Neutrophil (primary cell): ENCODE measurements around the gene PRRT2.

Source experiments
- H3K27ac ChIP-seq: fragments of 200-600 bp; sonication (generic); 2 replicates; pipeline ENCODE4 v1.5.1; 2016; ENCODE audit warnings: mild to moderate bottlenecking, moderate library complexity
- H3K27me3 ChIP-seq: fragments of 200-600 bp; sonication (generic); 2 replicates; pipeline ENCODE4 v1.6.0; 2016; ENCODE audit warnings: mild to moderate bottlenecking
- H3K36me3 ChIP-seq: fragments of 200-600 bp; sonication (generic); 2 replicates; pipeline ENCODE4 v1.5.1; 2017
- H3K4me1 ChIP-seq, 2 experiments: fragments of 200-600 bp in 1 of 2; sonication (generic) in 1 of 2; 1 replicate in 1 of 2; 2 replicates in 1 of 2; pipeline versions ENCODE4 v1.5.1 to v1.6.1; 2013 to 2016; ENCODE audit warnings: low read depth in 1 of 2, low read length in 1 of 2, mild to moderate bottlenecking in 1 of 2, moderate library complexity in 1 of 2; ENCODE audit not compliant: control insufficient read depth in 1 of 2, insufficient read depth in 1 of 2
- H3K4me3 ChIP-seq, 2 experiments: fragments of 200-600 bp in 1 of 2; sonication (generic) in 1 of 2; 1 replicate in 1 of 2; 2 replicates in 1 of 2; pipeline ENCODE4 v1.5.1; 2013 to 2016; ENCODE audit warnings: low read depth in 1 of 2, low read length in 1 of 2, mild to moderate bottlenecking in 1 of 2, moderate library complexity in 1 of 2
- H3K9me3 ChIP-seq: fragments of 200-600 bp; sonication (generic); 2 replicates; pipeline ENCODE4 v1.5.1; 2016
- CTCF ChIP-seq: fragments of 200-600 bp; sonication (generic); IDR thresholded peaks from 2 replicates; pipeline ENCODE4 v1.5.1; 2016; ENCODE audit warnings: antibody characterized with exemption

PRRT2 gene

GRCh38 chr16:29794231-29794710, 17.7 kb upstream of the PRRT2 start:
- no peaks in the 10 kb centered on the region for H3K27me3 ChIP-seq
- H3K4me1 ChIP-seq = peaks cover 35 to 50% of the 10 kb centered on the region in 2 experiments
- no peaks in the 10 kb centered on the region for H3K9me3 ChIP-seq
- TF ChIP-seq CTCF = no peak
- H3K36me3 ChIP-seq = peaks cover 5% of the 10 kb centered on the region
- no peak overlapping the region for H3K4me3 ChIP-seq
- peak overlapping the region; percentile 61 for H3K27ac ChIP-seq

GRCh38 chr16:29802416-29802935, 9.5 kb upstream of the PRRT2 start:
- Histone ChIP-seq H3K4me1 (peaks cover 15 to 19% of the 10 kb centered on the region in 2 experiments), H3K9me3 (no peaks in the 10 kb centered on the region), H3K4me3 (no peak overlapping the region), H3K36me3 (peaks cover 7% of the 10 kb centered on the region), H3K27ac (peak overlapping the region; percentile 99), H3K27me3 (no peaks in the 10 kb centered on the region)
- no peak for TF ChIP-seq CTCF

- H3K27ac ChIP-seq = peak overlapping the region; percentile 99
These were observed 8.0 kb upstream of the PRRT2 start for GRCh38 chr16:29804020-29804419.

GRCh38 chr16:29804455-29805231, 7.3 kb upstream of the PRRT2 start:
- no peak for TF ChIP-seq CTCF
- Histone ChIP-seq H3K4me1 (peaks cover 35 to 40% of the 10 kb centered on the region in 2 experiments), H3K36me3 (peaks cover 14% of the 10 kb centered on the region), H3K4me3 (peak overlapping the region; percentile 95 to 97), H3K27ac (peak overlapping the region; percentile 99), H3K27me3 (no peaks in the 10 kb centered on the region), H3K9me3 (no peaks in the 10 kb centered on the region)

More at GRCh38 chr16:29804020-29804419, 8.0 kb upstream of the PRRT2 start:
- H3K4me3 ChIP-seq = peak overlapping the region in 1 of 2 experiments; percentile 97
- H3K4me1 ChIP-seq = peaks cover 30 to 35% of the 10 kb centered on the region in 2 experiments
- no peaks in the 10 kb centered on the region for H3K9me3 ChIP-seq
- no peak for TF ChIP-seq CTCF
- H3K36me3 ChIP-seq = peaks cover 12% of the 10 kb centered on the region
- H3K27me3 ChIP-seq = no peaks in the 10 kb centered on the region

GRCh38 chr16:29805232-29806098, 6.5 kb upstream of the PRRT2 start:
- peak overlapping the region; percentile 99 for H3K27ac ChIP-seq
- no peaks in the 10 kb centered on the region for H3K9me3 ChIP-seq
- H3K27me3 ChIP-seq = no peaks in the 10 kb centered on the region
- peak; percentile 62 for TF ChIP-seq CTCF
- H3K4me3 ChIP-seq = peak overlapping the region; percentile 95 to 97
- peaks cover 38 to 45% of the 10 kb centered on the region in 2 experiments for H3K4me1 ChIP-seq
- peaks cover 21% of the 10 kb centered on the region for H3K36me3 ChIP-seq
